ENCODE data around the gene SPG11. TPM values are rescaled to one million over a fixed set of nuclear protein-coding genes. Genes with fewer than 3 reads are reported as not detected.
"Not testable (repeated sequence)": the region's sequence is repeated elsewhere in the genome, so short reads cannot be mapped to it uniquely, and the experiment has no call there.

Gene SPG11
- total RNA-seq, 1 donor from 2014 or later, result 58.1 TPM

GRCh38 chr15:44705986-44706385, 42.5 kb upstream of the SPG11 start:
- H3K4me3 Mint-ChIP-seq (ENCODE audit: unreplicated experiment), result no peak overlapping the region
- H3K27ac Mint-ChIP-seq (ENCODE audit: unreplicated experiment), result no peak overlapping the region
- H3K36me3 Mint-ChIP-seq (ENCODE audit: unreplicated experiment), result peaks cover 7% of the 10 kb centered on the region
- H3K4me1 Mint-ChIP-seq (ENCODE audit: unreplicated experiment), result peaks cover 9% of the 10 kb centered on the region
- peaks cover 28% of the 10 kb centered on the region for H3K27me3 Mint-ChIP-seq (ENCODE audit: unreplicated experiment)
- H3K9me3 Mint-ChIP-seq (ENCODE audit: unreplicated experiment), result peaks cover 26% of the 10 kb centered on the region
- DNase-seq (ENCODE audit: extremely low spot score, unreplicated experiment), result no peak
- no peak for TF ChIP-seq CTCF (IDR thresholded peaks at IDR 0.05)

GRCh38 chr15:44700676-44701075, 37.2 kb upstream of the SPG11 start:
- not testable (repeated sequence) for H3K36me3 Mint-ChIP-seq (ENCODE audit: unreplicated experiment); H3K27ac Mint-ChIP-seq (ENCODE audit: unreplicated experiment); DNase-seq (ENCODE audit: extremely low spot score, unreplicated experiment); H3K4me3 Mint-ChIP-seq (ENCODE audit: unreplicated experiment); H3K4me1 Mint-ChIP-seq (ENCODE audit: unreplicated experiment)
- H3K9me3 Mint-ChIP-seq (ENCODE audit: unreplicated experiment), result peaks cover 37% of the 10 kb centered on the region
- peaks cover 68% of the 10 kb centered on the region for H3K27me3 Mint-ChIP-seq (ENCODE audit: unreplicated experiment)

GRCh38 chr15:44698641-44699040, 35.2 kb upstream of the SPG11 start:
- Mint-ChIP-seq H3K27me3 (ENCODE audit: unreplicated experiment) (peaks cover 77% of the 10 kb centered on the region), H3K36me3 (ENCODE audit: unreplicated experiment) (peaks cover 7% of the 10 kb centered on the region), H3K27ac (ENCODE audit: unreplicated experiment) (no peak overlapping the region), H3K4me3 (ENCODE audit: unreplicated experiment) (no peak overlapping the region), H3K4me1 (ENCODE audit: unreplicated experiment) (no peaks in the 10 kb centered on the region), H3K9me3 (ENCODE audit: unreplicated experiment) (peaks cover 29% of the 10 kb centered on the region)
- TF ChIP-seq CTCF (IDR thresholded peaks at IDR 0.05), result no peak
- DNase-seq (ENCODE audit: extremely low spot score, unreplicated experiment), result no peak

GRCh38 chr15:44697014-44697413, 33.6 kb upstream of the SPG11 start:
- H3K9me3 Mint-ChIP-seq (ENCODE audit: unreplicated experiment), result peaks cover 15% of the 10 kb centered on the region
- peaks cover 71% of the 10 kb centered on the region for H3K27me3 Mint-ChIP-seq (ENCODE audit: unreplicated experiment)
- no peak overlapping the region for H3K4me3 Mint-ChIP-seq (ENCODE audit: unreplicated experiment)
- H3K27ac Mint-ChIP-seq (ENCODE audit: unreplicated experiment), result no peak overlapping the region
- H3K36me3 Mint-ChIP-seq (ENCODE audit: unreplicated experiment), result no peaks in the 10 kb centered on the region
- TF ChIP-seq CTCF (IDR thresholded peaks at IDR 0.05), result no peak
- H3K4me1 Mint-ChIP-seq (ENCODE audit: unreplicated experiment), result no peaks in the 10 kb centered on the region
- DNase-seq (ENCODE audit: extremely low spot score, unreplicated experiment), result no peak

- no peak overlapping the region for H3K4me3 Mint-ChIP-seq (ENCODE audit: unreplicated experiment)
- H3K27ac Mint-ChIP-seq (ENCODE audit: unreplicated experiment), result no peak overlapping the region
- peaks cover 64% of the 10 kb centered on the region for H3K27me3 Mint-ChIP-seq (ENCODE audit: unreplicated experiment)
- H3K4me1 Mint-ChIP-seq (ENCODE audit: unreplicated experiment), result no peaks in the 10 kb centered on the region
- DNase-seq (ENCODE audit: extremely low spot score, unreplicated experiment), result no peak
- TF ChIP-seq CTCF (IDR thresholded peaks at IDR 0.05), result no peak
- peaks cover 11% of the 10 kb centered on the region for H3K9me3 Mint-ChIP-seq (ENCODE audit: unreplicated experiment)
- H3K36me3 Mint-ChIP-seq (ENCODE audit: unreplicated experiment), result no peaks in the 10 kb centered on the region
These were observed 31.8 kb upstream of the SPG11 start for GRCh38 chr15:44695294-44695693.

GRCh38 chr15:44694416-44694815, 31.0 kb upstream of the SPG11 start:
- peaks cover 58% of the 10 kb centered on the region for H3K27me3 Mint-ChIP-seq (ENCODE audit: unreplicated experiment)
- no peak overlapping the region for H3K4me3 Mint-ChIP-seq (ENCODE audit: unreplicated experiment)
- DNase-seq (ENCODE audit: extremely low spot score, unreplicated experiment), result no peak
- H3K4me1 Mint-ChIP-seq (ENCODE audit: unreplicated experiment), result no peaks in the 10 kb centered on the region
- no peak overlapping the region for H3K27ac Mint-ChIP-seq (ENCODE audit: unreplicated experiment)
- peaks cover 5% of the 10 kb centered on the region for H3K9me3 Mint-ChIP-seq (ENCODE audit: unreplicated experiment)
- no peak for TF ChIP-seq CTCF (IDR thresholded peaks at IDR 0.05)
- no peaks in the 10 kb centered on the region for H3K36me3 Mint-ChIP-seq (ENCODE audit: unreplicated experiment)
